Glomerular visceral epithelial cell (primary cell): ENCODE results near the gene STIM2.
A peak's percentile ranks its signal among the peaks of the same experiment; 100 is the strongest.
"Not testable (repeated sequence)": the region's sequence is repeated elsewhere in the genome, so short reads cannot be mapped to it uniquely, and the experiment has no call there.

Experiments used
- DNase-seq: peaks from one replicate; pipeline ENCODE4 v3.0.0-alpha.2; 2016; ENCODE audit errors: extremely low spot score

Gene STIM2

GRCh38 chr4:26867914-26868684 lies 7.5 kb downstream of the STIM2 start:
- DNase-seq: no peak

- no peak for DNase-seq
Observed at GRCh38 chr4:26870576-26871262, 10.1 kb downstream of the STIM2 start.

- no peak for DNase-seq
Observed at GRCh38 chr4:26871611-26872010, 11.0 kb downstream of the STIM2 start.

GRCh38 chr4:26873391-26874026 lies 12.9 kb downstream of the STIM2 start:
- no peak for DNase-seq

GRCh38 chr4:26874110-26874509 lies 13.5 kb downstream of the STIM2 start:
- DNase-seq: no peak

- DNase-seq: no peak
Observed at GRCh38 chr4:26877406-26877805, 16.8 kb downstream of the STIM2 start.

- DNase-seq: no peak
Observed at GRCh38 chr4:26877961-26878360, 17.3 kb downstream of the STIM2 start.

- no peak for DNase-seq
Observed at GRCh38 chr4:26878794-26879391, 18.3 kb downstream of the STIM2 start.

- no peak for DNase-seq
Observed at GRCh38 chr4:26879805-26880204, 19.2 kb downstream of the STIM2 start.

- no peak for DNase-seq
Observed at GRCh38 chr4:26884026-26884425, 23.4 kb downstream of the STIM2 start.

- DNase-seq: no peak
Observed at GRCh38 chr4:26884486-26884988, 23.9 kb downstream of the STIM2 start.

GRCh38 chr4:26885912-26886274 lies 25.3 kb downstream of the STIM2 start:
- peak; percentile 13 for DNase-seq

GRCh38 chr4:26887143-26887542 lies 26.5 kb downstream of the STIM2 start:
- DNase-seq: no peak

GRCh38 chr4:26887809-26888208 lies 27.2 kb downstream of the STIM2 start:
- no peak for DNase-seq

- DNase-seq: no peak
Observed at GRCh38 chr4:26889356-26889755, 28.7 kb downstream of the STIM2 start.

- no peak for DNase-seq
Observed at GRCh38 chr4:26891054-26891453, 30.4 kb downstream of the STIM2 start.

- DNase-seq: no peak
Observed at GRCh38 chr4:26891867-26892266, 31.2 kb downstream of the STIM2 start.

- no peak for DNase-seq
Observed at GRCh38 chr4:26892480-26893150, 32.0 kb downstream of the STIM2 start.

GRCh38 chr4:26893491-26893890 lies 32.9 kb downstream of the STIM2 start:
- DNase-seq: no peak

- not testable (repeated sequence) for DNase-seq
Observed at GRCh38 chr4:26894881-26895280, 34.2 kb downstream of the STIM2 start.

- no peak for DNase-seq
Observed at GRCh38 chr4:26896636-26897035, 36.0 kb downstream of the STIM2 start.

- DNase-seq: no peak
Observed at GRCh38 chr4:26899991-26900390, 39.4 kb downstream of the STIM2 start.
